Tibial artery (tissue), 4 donors: ENCODE measurements around the gene ZNF823.

ENCODE experiments used
- DNase-seq, 2 donors: peaks; one replicate each; pipeline ENCODE4 v3.0.0-alpha.2; 2019
- H3K27ac ChIP-seq, 2 donors: fragments of 200-600 bp; sonication (generic) in 1 of 2; 1 replicate in 1 of 2; 2 replicates in 1 of 2; pipeline ENCODE4 v1.5.1; 2018 to 2019; ENCODE audit warnings: mild to moderate bottlenecking in 1 of 2
- H3K27me3 ChIP-seq, 2 donors: fragments of 200-600 bp; sonication (generic) in 1 of 2; one replicate each; pipeline versions ENCODE4 v1.5.1 to v1.6.0; 2016 to 2019
- H3K36me3 ChIP-seq, 3 donors: fragments of 200-600 bp; sonication (generic) in 2 of 3; one replicate each; pipeline ENCODE4 v1.5.1; 2016 to 2019; ENCODE audit warnings: mild to moderate bottlenecking in 2 of 3
- H3K4me1 ChIP-seq, 4 donors: fragments of 200-600 bp; sonication (generic) in 2 of 4; 1 replicate in 3 of 4; 2 replicates in 1 of 4; pipeline ENCODE4 v1.5.1; 2016 to 2019
- H3K4me3 ChIP-seq, 2 donors: fragments of 200-600 bp; sonication (generic) in 1 of 2; 1 replicate in 1 of 2; 2 replicates in 1 of 2; pipeline ENCODE4 v1.5.1; 2018 to 2019; ENCODE audit warnings: mild to moderate bottlenecking in 2 of 2
- H3K9me3 ChIP-seq, 3 donors: fragments of 200-600 bp; sonication (generic) in 1 of 3; one replicate each; pipeline ENCODE4 v1.5.1; 2016 to 2019
- CTCF ChIP-seq, 2 experiments: fragments of 200-600 bp in 1 of 2; fragments of 450-650 bp in 1 of 2; IDR thresholded peaks; one replicate each; pipeline ENCODE4 v1.5.1; 2017 to 2019; ENCODE audit warnings: antibody characterized with exemption in 2 of 2, mild to moderate bottlenecking in 1 of 2, moderate library complexity in 1 of 2
- intact Hi-C: fragments of 100-400 bp; cut with DNase I; formaldehyde crosslinking; loops from one replicate; pipeline ENCODE4 v1.15.0; 2023; ENCODE audit warnings: low total_unique reads

ZNF823 gene

GRCh38 chr19:11674067-11674492 lies 64.7 kb downstream of the ZNF823 start:
- Histone ChIP-seq H3K36me3 (no peaks in the 10 kb centered on the region), H3K27me3 (peaks cover 0 to 9% of the 10 kb centered on the region in 2 donors), H3K27ac (no peak overlapping the region), H3K9me3 (no peaks in the 10 kb centered on the region), H3K4me3 (peak overlapping the region; percentile 41 to 46), H3K4me1 (peaks cover 0 to 9% (median 7%) of the 10 kb centered on the region in 4 donors)
- no peak for DNase-seq
- TF ChIP-seq CTCF (IDR thresholded peaks at IDR 0.05): no peak
- intact Hi-C loops: no loop called here

GRCh38 chr19:11673608-11674041 lies 65.1 kb downstream of the ZNF823 start:
- peak overlapping the region; percentile 41 to 46 for H3K4me3 ChIP-seq
- intact Hi-C loops: no loop called here
- DNase-seq: peak; percentile 67 to 77
- TF ChIP-seq CTCF (IDR thresholded peaks at IDR 0.05): peak; percentile 56 to 63
- H3K27me3 ChIP-seq: peaks cover 0 to 9% of the 10 kb centered on the region in 2 donors
- peaks cover 0 to 9% (median 7%) of the 10 kb centered on the region in 4 donors for H3K4me1 ChIP-seq
- H3K36me3 ChIP-seq: no peaks in the 10 kb centered on the region
- H3K9me3 ChIP-seq: no peaks in the 10 kb centered on the region
- no peak overlapping the region for H3K27ac ChIP-seq
